HG03196 (cell line): Measurements from ENCODE around the gene SLC6A18.

Source experiments
- ATAC-seq: cut with Tn5 transposase; IDR thresholded peaks from one replicate; pipeline ENCODE4 v1.9.1; 2021; ENCODE audit not compliant: unreplicated experiment

SLC6A18 gene

GRCh38 chr5:1187234-1187949 is 37.8 kb upstream of the SLC6A18 start:
- ATAC-seq: no peak

GRCh38 chr5:1187950-1188334 is 37.2 kb upstream of the SLC6A18 start:
- ATAC-seq: no peak

- no peak for ATAC-seq
Observed at GRCh38 chr5:1188464-1188863, 36.7 kb upstream of the SLC6A18 start.

GRCh38 chr5:1189269-1189668 is 35.9 kb upstream of the SLC6A18 start:
- no peak for ATAC-seq

GRCh38 chr5:1190278-1190677 is 34.9 kb upstream of the SLC6A18 start:
- no peak for ATAC-seq

- no peak for ATAC-seq
Observed at GRCh38 chr5:1190837-1191239, 34.3 kb upstream of the SLC6A18 start.

GRCh38 chr5:1192971-1193590 is 32.1 kb upstream of the SLC6A18 start:
- ATAC-seq: no peak

- no peak for ATAC-seq
Observed at GRCh38 chr5:1193591-1193985, 31.6 kb upstream of the SLC6A18 start.

GRCh38 chr5:1194378-1194777 is 30.8 kb upstream of the SLC6A18 start:
- ATAC-seq: no peak

GRCh38 chr5:1195439-1195838 is 29.7 kb upstream of the SLC6A18 start:
- ATAC-seq: no peak

GRCh38 chr5:1195916-1196315 is 29.3 kb upstream of the SLC6A18 start:
- no peak for ATAC-seq

GRCh38 chr5:1196562-1196961 is 28.6 kb upstream of the SLC6A18 start:
- no peak for ATAC-seq

GRCh38 chr5:1197876-1198666 is 27.1 kb upstream of the SLC6A18 start:
- ATAC-seq: no peak

- no peak for ATAC-seq
Observed at GRCh38 chr5:1199340-1199648, 25.9 kb upstream of the SLC6A18 start.

- no peak for ATAC-seq
Observed at GRCh38 chr5:1199649-1200494, 25.3 kb upstream of the SLC6A18 start.

GRCh38 chr5:1200495-1201326 is 24.5 kb upstream of the SLC6A18 start:
- no peak for ATAC-seq

GRCh38 chr5:1201327-1202025 is 23.7 kb upstream of the SLC6A18 start, which contains the start of gene SLC6A19:
Gene SLC6A19, plus strand, starts transcription at chr5:1201595. Its CDS starts 56 bp downstream, at chr5:1201651.
- ATAC-seq: no peak

- no peak for ATAC-seq
Observed at GRCh38 chr5:1202026-1202797, 23.0 kb upstream of the SLC6A18 start.

GRCh38 chr5:1202798-1203185 is 22.4 kb upstream of the SLC6A18 start:
- ATAC-seq: no peak
